Measurements from ENCODE around the gene AOC3. TPM values are rescaled to one million over a fixed set of nuclear protein-coding genes. Genes with fewer than 3 reads are reported as not detected.

AOC3 gene
- polyA plus RNA-seq, 1 donor (not counting 4 experiments of a cell fraction or from before 2014, with no cell fraction given) = 0.22 TPM

DNA sequence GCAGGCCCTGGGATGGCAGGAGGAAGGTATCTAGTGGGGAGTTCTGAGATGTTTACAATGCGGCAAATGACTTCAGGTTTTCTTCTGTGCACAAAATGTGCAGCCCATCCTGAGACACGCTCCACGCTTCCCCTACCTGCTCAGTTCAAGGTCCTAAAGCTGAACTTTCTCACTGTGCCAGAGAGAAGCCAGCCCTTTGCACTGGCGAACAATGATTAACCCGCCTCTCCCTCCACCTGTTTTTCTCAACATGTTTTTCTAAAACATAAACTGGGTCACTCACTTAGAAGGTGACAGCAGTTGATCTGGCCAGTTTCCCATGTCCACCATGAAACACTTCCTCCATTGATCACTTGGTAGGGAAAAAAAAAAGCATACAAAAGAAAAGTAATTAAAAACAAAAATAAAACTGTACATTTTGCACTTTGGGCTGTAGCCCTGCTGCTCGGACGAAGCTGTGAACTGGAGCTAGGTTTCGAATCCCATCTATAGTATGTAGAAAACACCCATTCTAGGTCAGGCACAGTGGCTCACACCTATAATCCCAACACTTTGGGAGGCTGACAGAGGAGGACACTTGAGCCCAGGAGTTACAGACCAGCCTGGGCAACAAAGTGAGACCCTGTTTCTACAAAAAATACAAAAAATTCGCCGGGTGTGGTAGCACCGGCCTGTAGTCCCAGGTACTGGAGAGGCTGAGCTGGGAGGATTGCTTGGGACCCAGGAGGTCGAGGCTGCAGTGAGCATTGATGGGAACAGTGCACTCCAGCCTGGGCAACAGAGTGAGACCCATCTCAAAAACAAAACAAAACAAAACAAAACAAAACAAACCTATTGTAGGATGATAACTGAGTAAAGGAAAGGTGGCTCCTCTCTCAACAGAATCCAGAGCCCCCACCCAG lies 43.5 kb downstream of the AOC3 start:
- peak overlapping the region; percentile 39 for H3K4me2 ChIP-seq (ENCODE audit: control insufficient read depth, extremely low read depth, insufficient read depth, low read depth, low read length)
- no peak overlapping the region for H2AFZ ChIP-seq (ENCODE audit: control insufficient read depth, low read length)
- H3K9me1 ChIP-seq (ENCODE audit: control insufficient read depth, extremely low read depth, insufficient read depth, low read length) = no peaks in the 10 kb centered on the region
- no peak overlapping the region for H3K9ac ChIP-seq (ENCODE audit: control insufficient read depth, extremely low read depth, insufficient read depth, low read length)
- H3K27me3 ChIP-seq (ENCODE audit: control insufficient read depth, extremely low read depth, insufficient read depth, low read length) = no peaks in the 10 kb centered on the region
- DNase-seq (ENCODE audit: low read depth, low spot score) = no peak
- no peaks in the 10 kb centered on the region for H4K20me1 ChIP-seq (ENCODE audit: control insufficient read depth, extremely low read depth, insufficient read depth, low read length)
- no peaks in the 10 kb centered on the region for H3K36me3 ChIP-seq (ENCODE audit: control insufficient read depth in 2 of 2, extremely low read depth in 1 of 2, insufficient read depth in 2 of 2, low read length in 2 of 2)
- dilution Hi-C loops (cut with MboI; ENCODE audit: extremely low pct_ligation_motif_present, low sequenced_read_pairs) = no loop called here
- H3K79me2 ChIP-seq (ENCODE audit: control insufficient read depth, insufficient read depth, low read length) = no peaks in the 10 kb centered on the region
- peaks cover 8% of the 10 kb centered on the region for H3K4me1 ChIP-seq (ENCODE audit: control insufficient read depth, extremely low read depth, insufficient read depth, low read length)
- peak overlapping the region in 1 of 3 experiments; percentile 8 for H3K4me3 ChIP-seq (ENCODE audit: control insufficient read depth in 2 of 3, extremely low read depth in 1 of 3, insufficient read depth in 2 of 3, low read depth in 1 of 3, low read length in 3 of 3)
- H3K27ac ChIP-seq (ENCODE audit: control insufficient read depth, insufficient read depth, low read length) = no peak overlapping the region
- TF ChIP-seq EZH2 (IDR thresholded peaks at IDR 0.05; ENCODE audit: low read length) = no peak
- TF ChIP-seq, protein P1, sequence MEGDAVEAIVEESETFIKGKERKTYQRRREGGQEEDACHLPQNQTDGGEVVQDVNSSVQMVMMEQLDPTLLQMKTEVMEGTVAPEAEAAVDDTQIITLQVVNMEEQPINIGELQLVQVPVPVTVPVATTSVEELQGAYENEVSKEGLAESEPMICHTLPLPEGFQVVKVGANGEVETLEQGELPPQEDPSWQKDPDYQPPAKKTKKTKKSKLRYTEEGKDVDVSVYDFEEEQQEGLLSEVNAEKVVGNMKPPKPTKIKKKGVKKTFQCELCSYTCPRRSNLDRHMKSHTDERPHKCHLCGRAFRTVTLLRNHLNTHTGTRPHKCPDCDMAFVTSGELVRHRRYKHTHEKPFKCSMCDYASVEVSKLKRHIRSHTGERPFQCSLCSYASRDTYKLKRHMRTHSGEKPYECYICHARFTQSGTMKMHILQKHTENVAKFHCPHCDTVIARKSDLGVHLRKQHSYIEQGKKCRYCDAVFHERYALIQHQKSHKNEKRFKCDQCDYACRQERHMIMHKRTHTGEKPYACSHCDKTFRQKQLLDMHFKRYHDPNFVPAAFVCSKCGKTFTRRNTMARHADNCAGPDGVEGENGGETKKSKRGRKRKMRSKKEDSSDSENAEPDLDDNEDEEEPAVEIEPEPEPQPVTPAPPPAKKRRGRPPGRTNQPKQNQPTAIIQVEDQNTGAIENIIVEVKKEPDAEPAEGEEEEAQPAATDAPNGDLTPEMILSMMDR (optimal IDR thresholded peaks at IDR 0.05 in 1 of 3, IDR thresholded peaks at IDR 0.05 in 1 of 3, conservative IDR thresholded peaks at IDR 0.05 in 1 of 3; ENCODE audit: extremely low read depth in 1 of 3, insufficient read depth in 2 of 3, low read length in 3 of 3) = no peak
- H3K9me3 ChIP-seq (ENCODE audit: control insufficient read depth, low read depth, low read length) = no peaks in the 10 kb centered on the region
- FAIRE-seq = no peak

DNA sequence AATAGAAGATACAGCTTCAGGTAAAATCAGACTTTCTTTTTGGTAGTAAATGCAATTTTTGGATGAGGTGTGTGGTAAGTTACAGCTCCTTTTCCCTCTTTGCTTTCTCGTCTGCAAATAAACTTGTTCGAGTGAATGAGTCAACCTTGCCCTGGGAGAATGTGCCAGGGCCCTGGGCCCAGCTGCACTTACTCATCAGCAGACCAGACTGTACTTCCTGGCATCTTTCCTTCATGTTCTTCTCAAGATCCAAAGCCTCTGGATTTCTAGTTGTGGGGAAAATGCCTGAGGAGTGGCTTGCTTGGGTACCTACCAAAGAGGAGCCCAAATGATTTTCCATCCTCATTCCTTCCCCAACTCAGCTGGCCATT lies 44.2 kb downstream of the AOC3 start:
- no peak for TF ChIP-seq EZH2 (IDR thresholded peaks at IDR 0.05; ENCODE audit: low read length)
- TF ChIP-seq, protein P1 (optimal IDR thresholded peaks at IDR 0.05 in 1 of 3, IDR thresholded peaks at IDR 0.05 in 1 of 3, conservative IDR thresholded peaks at IDR 0.05 in 1 of 3; ENCODE audit: extremely low read depth in 1 of 3, insufficient read depth in 2 of 3, low read length in 3 of 3) = no peak
- Histone ChIP-seq H3K79me2 (ENCODE audit: control insufficient read depth, insufficient read depth, low read length) (no peaks in the 10 kb centered on the region), H3K4me3 (ENCODE audit: control insufficient read depth in 2 of 3, extremely low read depth in 1 of 3, insufficient read depth in 2 of 3, low read depth in 1 of 3, low read length in 3 of 3) (peak overlapping the region in 1 of 3 experiments; percentile 8), H3K27me3 (ENCODE audit: control insufficient read depth, extremely low read depth, insufficient read depth, low read length) (no peaks in the 10 kb centered on the region), H3K9ac (ENCODE audit: control insufficient read depth, extremely low read depth, insufficient read depth, low read length) (no peak overlapping the region), H3K9me1 (ENCODE audit: control insufficient read depth, extremely low read depth, insufficient read depth, low read length) (no peaks in the 10 kb centered on the region), H3K36me3 (ENCODE audit: control insufficient read depth in 2 of 2, extremely low read depth in 1 of 2, insufficient read depth in 2 of 2, low read length in 2 of 2) (no peaks in the 10 kb centered on the region), H2AFZ (ENCODE audit: control insufficient read depth, low read length) (no peak overlapping the region), H4K20me1 (ENCODE audit: control insufficient read depth, extremely low read depth, insufficient read depth, low read length) (no peaks in the 10 kb centered on the region), H3K9me3 (ENCODE audit: control insufficient read depth, low read depth, low read length) (no peaks in the 10 kb centered on the region), H3K4me2 (ENCODE audit: control insufficient read depth, extremely low read depth, insufficient read depth, low read depth, low read length) (peak overlapping the region; percentile 39), H3K27ac (ENCODE audit: control insufficient read depth, insufficient read depth, low read length) (no peak overlapping the region), H3K4me1 (ENCODE audit: control insufficient read depth, extremely low read depth, insufficient read depth, low read length) (peaks cover 8% of the 10 kb centered on the region)
- dilution Hi-C loops (cut with MboI; ENCODE audit: extremely low pct_ligation_motif_present, low sequenced_read_pairs) = no loop called here
- DNase-seq (ENCODE audit: low read depth, low spot score) = peak; percentile 41
- peak; percentile 96 for FAIRE-seq

Data from keratinocyte (primary cell).